Camera-type eye (tissue), 1 donor: ENCODE measurements around the gene C1QL2. TPM values are rescaled to one million over a fixed set of nuclear protein-coding genes. Genes with fewer than 3 reads are reported as not detected.

Experiments used
- total RNA-seq: library from RNA; depleted of rRNA; stranded (reverse); fragments of >200 nt; gene quantifications from one replicate; pipeline ENCODE4 v1.2.3, GENCODE V29; 2014

Gene C1QL2
- 4.1 TPM for total RNA-seq

GRCh38 chr2:119158563-119159347 is at the start of gene C1QL2:
Gene C1QL2 (minus strand): TSS chr2:119158751. CDS start chr2:119158269, 482 bp downstream.

Other genes starting within 250 kb of the C1QL2 start
- gene MARCO, start 216.6 kb downstream of the C1QL2 start, total RNA-seq: 0.16 TPM
- 2.6 TPM for gene STEAP3, start 65.1 kb upstream of the C1QL2 start, total RNA-seq
- 19.1 TPM for gene C2orf76, start 208.1 kb upstream of the C1QL2 start, total RNA-seq
- gene DBI, start 208.2 kb upstream of the C1QL2 start, total RNA-seq: 91.2 TPM